RWPE1 (cell line): ENCODE data around the gene MTR.

Source experiments
- CTCF ChIA-PET: fragments of 350-600 bp; sonication (Branson Sonifier 250); formaldehyde crosslinking; extraction: SDS; loops from one replicate; lab custom pipeline; 2021; lab: Yijun Ruan, JAX
- POLR2A ChIA-PET: fragments of 400-600 bp; formaldehyde crosslinking; extraction: SDS; loops from one replicate; lab custom pipeline; 2020; ENCODE audit warnings: antibody characterized with exemption; ENCODE audit not compliant: low non-redundant PET; lab: Yijun Ruan, JAX
- DNase-seq: peaks from one replicate; pipeline ENCODE4 v3.0.0; 2012; ENCODE audit warnings: low spot score
- H3K27ac ChIP-seq: fragments of 450-650 bp; 2 replicates; pipeline ENCODE4 v1.5.1; 2017
- TF ChIP-seq, protein P1 (sequence below): fragments of 450-650 bp; conservative IDR thresholded peaks from 2 replicates; pipeline ENCODE4 v1.5.1; 2017; ENCODE audit warnings: low read depth, mild to moderate bottlenecking

MTR gene

DNA sequence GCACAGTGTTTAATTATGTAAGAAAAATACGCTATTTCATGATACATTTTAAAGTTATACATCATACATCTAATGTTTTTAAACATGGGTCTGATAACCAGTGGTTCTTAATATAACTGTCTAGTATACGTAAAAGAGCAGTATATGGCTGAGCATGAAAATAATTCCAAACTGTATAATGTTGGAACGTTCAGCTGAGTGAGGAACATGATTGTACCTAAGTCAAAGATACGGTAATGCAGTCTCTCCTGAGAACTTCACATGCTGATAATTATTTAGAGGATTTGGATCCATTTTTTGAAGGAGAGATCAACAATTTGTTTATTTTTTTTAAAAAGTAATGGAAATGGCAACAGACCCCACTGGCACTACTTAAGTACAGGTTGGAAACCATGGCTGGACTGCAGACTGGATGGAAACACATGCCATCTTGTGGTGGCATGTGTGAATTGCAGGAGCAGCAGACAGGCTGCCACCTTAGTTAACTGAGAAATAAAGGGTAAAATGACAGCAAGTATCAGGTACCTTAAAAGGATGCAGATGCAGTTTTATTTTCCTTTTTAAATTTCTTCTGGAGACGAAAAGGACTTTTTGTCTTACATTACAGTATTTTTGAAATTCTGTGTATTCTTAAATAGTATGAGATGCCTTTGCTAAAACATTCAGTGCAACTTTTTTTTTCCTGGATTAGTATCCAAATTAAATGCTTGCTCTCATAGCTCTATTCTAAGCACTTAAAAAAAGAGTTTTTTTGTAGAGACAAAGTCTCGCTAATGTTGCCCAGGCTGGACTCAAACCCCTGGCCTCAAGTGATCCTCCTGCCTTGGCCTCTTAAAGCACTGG lies 73.8 kb downstream of the MTR start:
- DNase-seq: peak; percentile 44
- H3K27ac ChIP-seq: no peak overlapping the region
- ChIA-PET CTCF (interaction anchor here (0.6 to 0.8 kb wide), 3 partner anchors 48 to 106 kb away, joined by 3 read pairs; no protein-coding TSS in a partner anchor), POLR2A (no interaction called here)
- TF ChIP-seq, protein P1, sequence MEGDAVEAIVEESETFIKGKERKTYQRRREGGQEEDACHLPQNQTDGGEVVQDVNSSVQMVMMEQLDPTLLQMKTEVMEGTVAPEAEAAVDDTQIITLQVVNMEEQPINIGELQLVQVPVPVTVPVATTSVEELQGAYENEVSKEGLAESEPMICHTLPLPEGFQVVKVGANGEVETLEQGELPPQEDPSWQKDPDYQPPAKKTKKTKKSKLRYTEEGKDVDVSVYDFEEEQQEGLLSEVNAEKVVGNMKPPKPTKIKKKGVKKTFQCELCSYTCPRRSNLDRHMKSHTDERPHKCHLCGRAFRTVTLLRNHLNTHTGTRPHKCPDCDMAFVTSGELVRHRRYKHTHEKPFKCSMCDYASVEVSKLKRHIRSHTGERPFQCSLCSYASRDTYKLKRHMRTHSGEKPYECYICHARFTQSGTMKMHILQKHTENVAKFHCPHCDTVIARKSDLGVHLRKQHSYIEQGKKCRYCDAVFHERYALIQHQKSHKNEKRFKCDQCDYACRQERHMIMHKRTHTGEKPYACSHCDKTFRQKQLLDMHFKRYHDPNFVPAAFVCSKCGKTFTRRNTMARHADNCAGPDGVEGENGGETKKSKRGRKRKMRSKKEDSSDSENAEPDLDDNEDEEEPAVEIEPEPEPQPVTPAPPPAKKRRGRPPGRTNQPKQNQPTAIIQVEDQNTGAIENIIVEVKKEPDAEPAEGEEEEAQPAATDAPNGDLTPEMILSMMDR: peak; percentile 78

- TF ChIP-seq, protein P1: no peak
- CTCF ChIA-PET: interaction anchor here (0.5 to 0.8 kb wide), 2 partner anchors 111 to 261 kb away, joined by 3 read pairs; no protein-coding TSS in a partner anchor
- POLR2A ChIA-PET: no interaction called here
- H3K27ac ChIP-seq: no peak overlapping the region
- no peak for DNase-seq
Observed at GRCh38 chr1:236869911-236870310, 74.8 kb downstream of the MTR start.

GRCh38 chr1:236870721-236871120 lies 75.6 kb downstream of the MTR start:
- POLR2A ChIA-PET: no interaction called here
- no peak for DNase-seq
- CTCF ChIA-PET: interaction anchor here (0.7 kb wide), 1 partner anchor 1357 kb away, joined by 4 read pairs; no protein-coding TSS in a partner anchor
- no peak overlapping the region for H3K27ac ChIP-seq
- TF ChIP-seq, protein P1: no peak

DNA sequence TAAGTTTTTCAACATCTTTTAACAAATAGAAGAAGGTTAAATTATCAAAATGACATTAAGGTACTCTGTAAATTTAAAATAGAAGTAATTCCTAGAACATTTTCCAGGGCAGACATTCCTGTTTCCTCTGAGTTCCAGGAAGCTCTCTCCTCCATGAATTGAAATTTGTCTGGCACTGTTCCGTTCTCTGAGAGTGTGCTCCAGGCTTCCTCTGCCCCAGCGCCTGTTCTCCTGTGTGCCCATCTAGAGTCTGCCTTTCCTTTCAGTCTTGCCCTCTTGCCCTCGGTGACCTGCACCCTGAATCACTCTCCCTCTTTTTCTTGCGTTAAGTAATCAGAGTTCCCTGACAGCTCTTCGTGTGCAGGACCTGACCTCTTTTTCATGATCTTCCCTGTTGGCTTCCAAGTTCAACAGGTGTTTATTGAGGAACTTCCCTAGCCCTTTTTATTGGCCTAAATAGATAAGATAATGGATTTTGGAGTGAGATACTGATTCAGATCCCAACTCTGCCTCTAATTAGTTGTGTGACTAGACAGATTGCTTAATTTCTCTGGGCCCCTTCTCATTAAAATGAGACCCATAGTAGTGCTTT lies 77.1 kb downstream of the MTR start:
- H3K27ac ChIP-seq: no peak overlapping the region
- ChIA-PET POLR2A (no interaction called here), CTCF (no interaction called here)
- DNase-seq: no peak
- TF ChIP-seq, protein P1: no peak

DNA sequence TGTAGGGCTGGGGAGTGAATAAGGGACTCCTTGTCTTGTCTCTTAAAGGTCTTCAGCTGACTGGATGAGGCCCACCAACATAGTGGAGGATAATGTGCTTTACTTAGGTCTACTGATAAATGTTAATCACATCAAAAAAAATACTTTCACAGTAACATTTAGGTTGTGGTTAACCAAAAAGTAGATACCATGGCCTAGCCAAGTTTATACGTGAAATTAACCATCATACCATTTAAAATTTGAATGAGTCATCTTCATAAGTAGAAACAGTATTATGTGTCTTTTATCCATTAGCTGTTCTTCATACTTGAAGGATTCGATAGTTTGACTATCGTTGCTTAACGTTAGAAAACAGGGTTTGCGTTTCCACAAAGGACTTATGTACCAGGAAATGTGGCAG lies 80.9 kb downstream of the MTR start:
- CTCF ChIA-PET: no interaction called here
- POLR2A ChIA-PET: no interaction called here
- no peak for DNase-seq
- TF ChIP-seq, protein P1: no peak
- H3K27ac ChIP-seq: no peak overlapping the region

DNA sequence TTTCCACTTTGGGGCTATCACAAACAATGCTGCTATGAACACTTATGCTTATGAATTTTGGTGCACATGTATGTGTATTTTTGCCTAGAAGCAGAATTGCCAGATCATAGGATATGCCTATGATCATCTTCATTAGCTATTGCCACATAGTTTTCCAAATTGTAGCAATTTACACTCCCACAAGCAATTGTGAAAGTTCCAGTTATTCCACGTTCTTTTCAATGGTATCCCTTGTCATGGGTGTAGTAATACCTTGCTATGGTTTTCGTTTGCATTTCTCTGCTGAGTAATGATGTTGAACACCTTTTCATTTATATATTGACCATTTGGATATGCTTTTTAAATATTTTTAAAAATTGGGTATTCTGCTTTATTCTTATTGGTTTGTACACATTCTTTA lies 82.6 kb downstream of the MTR start:
- ChIA-PET CTCF (interaction anchor here (0.5 kb wide), 1 partner anchor 389 kb away, joined by 3 read pairs; no protein-coding TSS in a partner anchor), POLR2A (no interaction called here)
- DNase-seq: no peak
- TF ChIP-seq, protein P1: no peak
- H3K27ac ChIP-seq: no peak overlapping the region
